GM19023 (cell line): ENCODE data around the gene FBXO2.

ENCODE experiments used
- ATAC-seq: cut with Tn5 transposase; IDR thresholded peaks from one replicate; pipeline ENCODE4 v1.9.1; 2021; ENCODE audit warnings: mild to moderate bottlenecking, moderate library complexity; ENCODE audit not compliant: unreplicated experiment

The FBXO2 gene

GRCh38 chr1:11598461-11598860, 55.8 kb downstream of the FBXO2 start:
- no peak for ATAC-seq
